C4-2B (cell line): ENCODE results near the gene SLC49A4.

Experiments used
- H3K27ac ChIP-seq: fragments of 450-650 bp; 2 replicates; pipeline ENCODE4 v1.5.1; 2017
- ZFX ChIP-seq: fragments of 450-650 bp; IDR thresholded peaks from 2 replicates; pipeline ENCODE4 v1.6.1; 2017
- TF ChIP-seq, protein P1 (sequence below): fragments of 450-650 bp; conservative IDR thresholded peaks from 2 replicates; pipeline ENCODE4 v1.5.1; 2017; ENCODE audit warnings: mild to moderate bottlenecking

Gene SLC49A4

DNA sequence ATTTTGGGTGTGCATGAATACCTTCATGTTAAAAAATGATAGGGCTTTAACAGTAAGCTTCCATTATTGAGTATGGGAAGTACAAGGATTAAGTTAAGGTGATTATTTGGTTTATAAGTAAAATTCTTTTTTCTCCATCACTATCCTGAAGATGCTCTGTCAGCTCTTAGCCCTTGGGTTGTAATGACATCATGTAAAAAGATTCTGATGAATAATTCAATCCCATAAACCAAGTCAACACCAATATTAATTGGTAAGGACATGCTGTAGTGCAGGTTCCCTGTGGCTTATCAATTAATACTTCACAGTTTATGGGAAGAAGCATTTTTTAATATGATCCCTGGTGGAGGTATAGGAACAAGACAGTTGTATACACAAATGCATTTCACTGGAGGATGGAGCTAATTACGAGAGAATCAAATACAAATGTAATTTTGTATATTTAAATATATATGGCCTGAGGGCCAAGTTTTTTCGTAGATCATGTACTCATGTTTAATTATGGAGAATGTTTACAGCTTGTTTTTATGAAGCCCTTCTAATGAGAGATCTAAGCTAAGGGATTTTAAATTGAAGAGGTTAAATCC lies 87.6 kb downstream of the SLC49A4 start:
- H3K27ac ChIP-seq = no peak overlapping the region
- no peak for TF ChIP-seq ZFX
- TF ChIP-seq, protein P1, sequence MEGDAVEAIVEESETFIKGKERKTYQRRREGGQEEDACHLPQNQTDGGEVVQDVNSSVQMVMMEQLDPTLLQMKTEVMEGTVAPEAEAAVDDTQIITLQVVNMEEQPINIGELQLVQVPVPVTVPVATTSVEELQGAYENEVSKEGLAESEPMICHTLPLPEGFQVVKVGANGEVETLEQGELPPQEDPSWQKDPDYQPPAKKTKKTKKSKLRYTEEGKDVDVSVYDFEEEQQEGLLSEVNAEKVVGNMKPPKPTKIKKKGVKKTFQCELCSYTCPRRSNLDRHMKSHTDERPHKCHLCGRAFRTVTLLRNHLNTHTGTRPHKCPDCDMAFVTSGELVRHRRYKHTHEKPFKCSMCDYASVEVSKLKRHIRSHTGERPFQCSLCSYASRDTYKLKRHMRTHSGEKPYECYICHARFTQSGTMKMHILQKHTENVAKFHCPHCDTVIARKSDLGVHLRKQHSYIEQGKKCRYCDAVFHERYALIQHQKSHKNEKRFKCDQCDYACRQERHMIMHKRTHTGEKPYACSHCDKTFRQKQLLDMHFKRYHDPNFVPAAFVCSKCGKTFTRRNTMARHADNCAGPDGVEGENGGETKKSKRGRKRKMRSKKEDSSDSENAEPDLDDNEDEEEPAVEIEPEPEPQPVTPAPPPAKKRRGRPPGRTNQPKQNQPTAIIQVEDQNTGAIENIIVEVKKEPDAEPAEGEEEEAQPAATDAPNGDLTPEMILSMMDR = no peak

DNA sequence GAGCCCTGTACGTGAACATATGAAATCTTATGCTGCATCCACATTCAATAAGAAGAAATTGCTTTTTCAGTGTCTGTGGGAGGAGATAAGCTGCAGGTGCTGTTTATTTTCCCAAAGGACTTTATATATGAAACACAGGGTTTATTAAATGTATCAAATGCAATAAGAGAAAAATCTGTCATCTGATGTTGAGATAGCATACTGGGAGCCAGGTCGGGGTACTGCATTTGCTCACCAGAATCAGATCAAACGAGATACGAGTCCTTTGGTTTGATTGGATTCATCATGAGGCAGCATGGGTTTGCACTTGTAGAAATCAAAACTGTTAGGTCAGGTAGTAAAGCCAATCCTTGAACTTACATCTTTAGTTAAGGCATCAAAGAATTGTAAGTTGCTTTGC lies 91.4 kb downstream of the SLC49A4 start:
- H3K27ac ChIP-seq = no peak overlapping the region
- TF ChIP-seq ZFX = no peak
- TF ChIP-seq, protein P1 = no peak

DNA sequence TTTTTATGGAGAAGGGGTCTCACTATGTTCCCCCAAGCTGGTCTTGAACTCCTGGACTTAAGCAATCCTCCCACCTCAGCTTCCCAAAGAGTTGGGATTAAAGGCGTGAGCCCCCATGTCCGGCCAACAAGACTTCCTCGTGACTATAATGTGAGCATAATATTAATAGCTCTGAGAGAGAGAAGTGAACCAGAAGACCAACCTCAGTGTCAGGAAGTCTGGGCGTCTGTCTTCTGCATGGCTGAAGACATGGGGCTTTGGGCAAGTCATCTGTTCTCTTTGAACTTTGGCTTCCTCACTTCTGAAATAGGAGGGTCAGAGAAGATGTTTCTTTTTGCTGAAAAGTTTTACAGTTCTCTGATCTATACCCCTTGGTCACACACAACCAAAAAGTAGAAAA lies 92.1 kb downstream of the SLC49A4 start:
- no peak overlapping the region for H3K27ac ChIP-seq
- TF ChIP-seq, protein P1 = no peak
- TF ChIP-seq ZFX = no peak

DNA sequence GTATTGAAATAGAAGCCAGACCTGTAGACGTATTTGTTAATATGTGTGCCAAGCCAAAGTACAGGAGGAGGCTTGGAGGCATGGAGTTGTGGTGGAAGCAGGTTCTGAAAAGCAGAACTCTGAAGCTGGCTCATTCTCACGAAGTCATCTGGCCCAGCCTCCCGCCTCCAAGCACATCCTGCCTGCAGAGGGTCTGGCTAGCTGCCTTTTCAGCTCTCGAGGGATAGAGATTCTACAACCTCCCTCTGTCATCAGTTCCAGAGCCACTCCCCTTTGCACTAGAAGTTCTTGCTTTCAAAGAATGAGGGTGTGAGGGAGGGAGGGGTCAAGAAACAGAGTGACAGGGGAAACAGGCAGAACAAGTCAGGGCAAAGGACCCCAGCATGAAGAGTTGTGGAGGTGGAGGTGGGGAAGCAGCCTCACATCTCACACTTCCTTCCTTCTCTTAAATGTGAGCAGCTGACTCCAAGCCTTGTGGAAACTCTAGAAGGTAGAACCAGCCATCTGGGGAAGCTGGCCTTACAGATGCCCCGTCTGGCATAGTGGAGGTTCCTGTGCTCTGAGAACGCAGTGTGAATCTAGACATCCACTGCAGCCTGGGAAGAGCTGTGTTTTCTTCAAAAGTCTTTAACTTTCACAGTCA lies 95.3 kb downstream of the SLC49A4 start:
- TF ChIP-seq, protein P1 = no peak
- no peak for TF ChIP-seq ZFX
- H3K27ac ChIP-seq = no peak overlapping the region

GRCh38 chr3:122890720-122891220 lies 95.9 kb downstream of the SLC49A4 start:
- TF ChIP-seq ZFX = no peak
- TF ChIP-seq, protein P1 = no peak
- H3K27ac ChIP-seq = no peak overlapping the region

- no peak for TF ChIP-seq ZFX
- TF ChIP-seq, protein P1 = no peak
- H3K27ac ChIP-seq = no peak overlapping the region
Measured at GRCh38 chr3:122892118-122892960, 97.5 kb downstream of the SLC49A4 start.

GRCh38 chr3:122893282-122893681 lies 98.4 kb downstream of the SLC49A4 start:
- no peak for TF ChIP-seq ZFX
- TF ChIP-seq, protein P1 = no peak
- H3K27ac ChIP-seq = no peak overlapping the region
